Measurements from ENCODE around the gene EDA.

- TF ChIP-seq CTCF (conservative IDR thresholded peaks at IDR 0.05 in 1 of 2, IDR thresholded peaks at IDR 0.05 in 1 of 2; ENCODE audit: extremely low read depth in 1 of 2, insufficient read depth in 1 of 2, low read depth in 1 of 2, low read length in 2 of 2) (no peak), EZH2 (IDR thresholded peaks at IDR 0.05; ENCODE audit: borderline replicate concordance, low read length) (no peak)
These were observed 423.0 kb downstream of the EDA start for GRCh38 chrX:70038951-70039350.

Measured in mammary epithelial cell (primary cell).